Kidney tubule cell (primary cell): Measurements from ENCODE around the gene RXFP1.

ENCODE experiments used
- DNase-seq: peaks from one replicate; pipeline ENCODE4 v3.0.0-alpha.2; 2018; ENCODE audit warnings: low spot score

The RXFP1 gene

DNA sequence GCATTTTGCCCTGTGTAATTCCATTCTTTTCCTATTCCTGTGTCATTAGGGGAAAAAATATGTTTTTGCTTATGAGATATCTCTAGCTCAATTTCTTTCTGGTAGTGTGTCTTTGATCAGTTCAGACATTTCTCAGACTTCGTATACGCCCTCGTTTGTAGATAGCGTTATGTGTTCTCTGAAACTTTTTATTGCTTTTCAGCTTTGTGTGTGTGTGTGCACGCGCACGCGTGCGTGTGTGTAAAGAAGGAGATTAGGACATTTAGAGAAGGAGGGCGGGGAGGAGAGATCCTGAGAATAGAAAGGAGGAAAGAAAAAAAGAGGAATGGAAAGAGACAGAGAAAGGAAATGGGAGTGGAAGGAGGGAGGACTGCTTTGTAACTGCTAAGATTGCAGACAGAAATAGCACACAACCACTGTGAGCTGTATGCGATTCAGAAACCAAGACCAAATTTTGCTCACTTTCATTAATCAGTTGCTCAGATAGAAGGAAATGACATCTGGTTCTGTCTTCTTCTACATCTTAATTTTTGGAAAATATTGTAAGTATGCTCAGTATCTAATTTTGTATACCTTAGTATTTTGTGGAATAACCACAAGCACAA lies at the start of gene RXFP1:
Gene RXFP1 (plus strand): TSS at position 399 of the 605 bp plus-strand sequence. CDS start 95 bp downstream, at position 494.
- DNase-seq, result no peak

DNA sequence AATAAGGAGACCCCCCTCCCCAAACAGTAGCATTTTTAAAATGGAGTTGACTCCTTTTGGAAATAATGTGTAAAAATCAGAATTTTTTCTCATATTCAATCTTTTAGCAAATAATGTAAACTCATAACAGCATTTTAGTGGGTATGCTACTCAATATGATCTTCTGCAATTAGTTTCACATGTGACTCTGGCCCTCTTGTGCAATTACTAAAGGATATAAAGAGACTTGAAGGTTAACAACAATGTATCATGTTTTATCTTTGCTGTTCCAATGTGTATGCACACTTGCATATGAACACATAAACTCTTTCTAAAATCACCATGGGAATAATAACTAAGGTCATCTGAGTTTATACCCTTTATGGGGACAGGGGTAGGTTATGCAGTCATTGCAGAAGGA lies 39.9 kb upstream of the RXFP1 start:
- no peak for DNase-seq

- DNase-seq, result no peak
Observed at GRCh38 chr4:158484173-158484885, 37.4 kb upstream of the RXFP1 start.

- DNase-seq, result no peak
Observed at GRCh38 chr4:158490629-158491028, 31.1 kb upstream of the RXFP1 start.

- no peak for DNase-seq
Observed at GRCh38 chr4:158492391-158492790, 29.3 kb upstream of the RXFP1 start.

- peak; percentile 18 for DNase-seq
Observed at GRCh38 chr4:158496030-158496741, 25.5 kb upstream of the RXFP1 start.

DNA sequence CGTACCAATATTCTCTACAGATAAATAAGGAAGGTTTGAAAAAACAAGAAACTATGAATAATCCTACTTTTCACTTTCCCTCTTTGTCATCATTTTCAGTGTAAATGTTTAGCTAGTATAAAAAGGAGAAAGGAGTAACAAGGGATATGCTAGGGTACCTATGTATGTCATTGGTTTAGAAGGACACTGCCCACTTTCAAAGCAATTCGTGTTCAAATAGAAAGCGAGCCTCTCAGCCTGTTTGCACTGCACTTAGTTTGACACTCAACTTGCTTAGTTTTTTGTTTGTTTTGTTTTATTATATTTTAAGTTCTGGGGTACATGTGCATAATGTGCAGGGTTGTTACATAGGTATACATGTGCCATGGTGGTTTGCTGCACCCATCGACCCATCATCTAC lies 21.6 kb upstream of the RXFP1 start:
- DNase-seq, result no peak

DNA sequence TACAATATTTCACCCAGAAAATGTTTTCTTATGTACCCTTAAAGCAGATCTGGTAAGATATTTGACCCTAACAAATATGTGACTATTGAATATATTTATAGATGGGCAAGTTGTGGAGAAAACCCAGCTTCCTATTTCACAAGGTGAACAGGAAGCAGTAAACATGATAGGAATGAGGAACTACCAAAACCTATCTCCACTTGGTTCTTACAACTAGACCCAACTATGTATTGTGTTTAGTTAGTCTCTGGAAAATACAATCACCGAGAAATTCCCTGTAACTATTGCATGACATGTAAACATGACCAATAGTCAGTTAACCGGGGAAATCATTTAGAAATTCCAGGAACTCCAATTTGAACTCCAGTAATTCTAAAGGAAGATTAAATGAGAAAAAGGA lies 8.4 kb upstream of the RXFP1 start:
- DNase-seq, result peak; percentile 39

DNA sequence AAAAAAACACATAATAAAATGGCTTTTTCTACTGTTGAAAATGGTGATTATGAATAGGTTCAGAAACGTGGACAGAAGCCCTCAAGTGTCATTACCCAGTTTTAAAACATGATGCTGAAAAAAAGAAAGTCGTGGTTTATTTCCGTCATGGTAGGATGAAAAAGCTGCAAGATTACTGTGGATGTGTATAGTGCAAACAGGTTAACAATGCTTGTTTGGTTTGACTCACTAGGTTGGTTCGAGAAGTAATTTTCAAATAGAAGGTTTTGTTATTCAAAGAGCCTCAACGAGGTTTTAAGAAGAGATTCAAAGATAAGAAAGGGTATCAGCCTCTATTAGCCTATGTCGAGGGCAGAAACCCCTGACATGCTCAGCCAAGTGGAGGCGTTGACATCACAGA lies 2.5 kb upstream of the RXFP1 start:
- no peak for DNase-seq

DNA sequence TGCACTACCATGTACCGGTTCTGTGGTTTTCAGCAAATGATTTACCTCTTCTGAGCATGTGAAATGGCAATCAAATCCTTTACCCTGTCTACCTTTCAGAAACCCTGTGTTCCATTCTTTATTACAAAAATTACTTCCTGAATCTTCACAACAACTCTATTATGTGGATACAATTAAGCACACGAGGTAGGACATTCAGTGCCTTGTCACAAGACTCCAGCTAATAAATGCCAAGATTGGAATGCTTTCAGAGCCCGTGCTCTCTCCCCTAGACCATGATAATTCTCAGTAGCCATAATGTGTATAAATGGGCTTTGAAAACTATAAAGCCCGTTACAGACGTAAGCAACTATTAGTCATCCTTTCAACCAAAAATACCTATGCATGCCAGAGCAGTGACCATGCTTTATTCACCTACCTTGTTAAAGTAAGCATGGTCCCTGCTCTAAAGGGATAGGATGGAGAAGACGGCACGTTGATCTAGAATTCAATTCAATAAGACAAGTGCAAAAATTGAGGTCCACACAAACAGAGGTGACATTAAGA lies 2.4 kb downstream of the RXFP1 start:
- peak; percentile 43 for DNase-seq

- DNase-seq, result no peak
Observed at GRCh38 chr4:158527516-158527915, 5.8 kb downstream of the RXFP1 start.

GRCh38 chr4:158529505-158529904 lies 7.8 kb downstream of the RXFP1 start:
- no peak for DNase-seq

- DNase-seq, result no peak
Observed at GRCh38 chr4:158530381-158530780, 8.7 kb downstream of the RXFP1 start.

DNA sequence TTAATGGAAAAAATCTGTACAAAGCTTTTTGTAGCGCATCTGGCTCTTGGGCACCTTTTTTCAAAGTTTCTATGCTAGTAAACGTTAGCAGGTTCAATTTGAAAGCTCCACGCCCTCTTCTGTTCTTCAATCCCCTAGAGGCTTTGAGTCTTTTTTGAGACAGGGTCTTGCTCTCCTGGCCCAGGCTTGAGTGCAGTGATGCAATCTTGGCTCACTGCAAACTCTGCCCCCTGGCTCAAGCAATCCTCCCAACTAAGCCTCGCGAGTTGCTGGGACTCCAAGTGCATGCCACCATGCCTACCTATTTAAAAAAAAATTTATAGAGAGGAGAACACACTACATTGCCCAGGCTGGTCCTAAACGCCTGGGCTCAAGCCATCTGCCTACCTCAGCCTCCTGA lies 9.2 kb downstream of the RXFP1 start:
- DNase-seq, result no peak

DNA sequence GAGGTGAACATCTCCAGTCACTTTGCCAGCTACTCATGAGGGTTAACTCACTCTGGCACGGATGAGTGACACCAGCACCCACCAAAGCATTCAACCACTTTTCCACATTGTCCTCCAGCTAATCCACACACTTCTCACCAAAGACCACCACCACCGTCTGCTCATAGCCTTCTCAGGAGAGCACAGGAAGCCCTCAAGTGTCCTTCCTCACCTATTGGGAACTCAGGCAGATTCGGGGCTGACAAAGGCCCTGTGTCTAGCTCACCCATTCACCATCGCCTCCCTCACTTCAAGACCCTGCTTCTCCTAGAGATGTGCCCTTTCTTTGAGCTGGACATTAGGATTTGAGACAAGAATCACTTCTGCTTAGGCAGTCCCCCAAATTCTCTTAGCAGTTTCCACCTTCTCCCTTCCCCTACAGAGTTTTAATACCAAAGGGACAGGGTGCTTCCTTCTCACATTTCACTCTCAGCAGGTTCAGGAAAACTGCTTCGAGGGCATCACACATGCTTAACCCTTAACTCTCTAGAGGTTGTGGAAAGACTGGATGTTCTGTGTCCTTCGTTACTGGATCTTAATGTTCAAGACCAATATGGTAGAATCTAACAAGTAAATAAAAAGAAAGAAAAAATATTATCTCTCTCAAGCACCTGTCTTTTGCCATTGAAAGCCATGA lies 11.0 kb downstream of the RXFP1 start:
- DNase-seq, result no peak

GRCh38 chr4:158534727-158535126 lies 13.0 kb downstream of the RXFP1 start:
- DNase-seq, result no peak

- DNase-seq, result peak; percentile 86
Observed at GRCh38 chr4:158535130-158535614, 13.5 kb downstream of the RXFP1 start.

GRCh38 chr4:158536833-158537232 lies 15.2 kb downstream of the RXFP1 start:
- DNase-seq, result no peak

GRCh38 chr4:158538176-158538575 lies 16.5 kb downstream of the RXFP1 start:
- DNase-seq, result peak; percentile 62

DNA sequence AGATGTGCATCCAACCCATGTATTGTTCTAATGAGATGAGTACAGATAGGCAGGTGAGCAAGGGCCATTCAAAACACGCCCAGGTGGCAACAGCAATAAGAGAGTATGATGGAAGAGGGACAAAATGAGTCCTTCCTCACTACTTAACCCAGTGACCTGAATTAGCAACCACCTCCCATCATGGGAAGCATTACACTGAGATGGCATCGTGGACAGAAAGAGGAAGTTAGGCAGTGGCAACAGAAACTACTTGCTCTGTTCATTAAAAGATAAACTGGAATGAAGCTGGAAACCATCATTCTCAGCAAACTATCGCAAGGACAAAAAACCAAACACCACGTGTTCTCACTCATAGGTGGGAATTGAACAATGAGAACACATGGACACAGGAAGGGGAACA lies 17.2 kb downstream of the RXFP1 start:
- no peak for DNase-seq

- DNase-seq, result peak; percentile 23
Observed at GRCh38 chr4:158540125-158540907, 18.6 kb downstream of the RXFP1 start.
